GM12801 (cell line): Measurements from ENCODE around the gene ENDOD1.

Source experiments
- TF ChIP-seq, protein P1 (sequence below): IDR thresholded peaks from one replicate; pipeline ENCODE4 v1.5.1; 2011; ENCODE audit warnings: control low read depth; ENCODE audit not compliant: insufficient read length; ENCODE audit errors: extremely low read depth

The ENDOD1 gene

DNA sequence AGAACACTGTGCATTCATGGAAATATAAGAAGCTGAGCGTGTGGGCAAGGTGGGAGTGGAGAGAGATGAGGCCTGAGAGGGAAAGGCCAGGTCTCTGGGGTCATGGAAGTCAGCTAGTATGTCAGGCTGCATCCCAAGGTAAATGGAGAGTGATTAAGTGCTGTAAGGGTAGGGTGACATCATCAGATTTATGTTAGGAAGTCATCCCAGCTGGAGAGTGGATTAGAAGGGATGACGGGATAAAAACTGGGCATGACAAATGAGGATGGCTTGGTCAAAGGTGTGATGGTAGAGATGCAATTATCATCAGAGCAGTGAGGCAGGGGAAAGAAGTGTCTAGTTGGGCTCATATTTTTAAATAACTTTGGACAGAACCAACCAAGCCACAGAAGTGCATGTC, 3.5 kb upstream of the ENDOD1 start:
- TF ChIP-seq, protein P1, sequence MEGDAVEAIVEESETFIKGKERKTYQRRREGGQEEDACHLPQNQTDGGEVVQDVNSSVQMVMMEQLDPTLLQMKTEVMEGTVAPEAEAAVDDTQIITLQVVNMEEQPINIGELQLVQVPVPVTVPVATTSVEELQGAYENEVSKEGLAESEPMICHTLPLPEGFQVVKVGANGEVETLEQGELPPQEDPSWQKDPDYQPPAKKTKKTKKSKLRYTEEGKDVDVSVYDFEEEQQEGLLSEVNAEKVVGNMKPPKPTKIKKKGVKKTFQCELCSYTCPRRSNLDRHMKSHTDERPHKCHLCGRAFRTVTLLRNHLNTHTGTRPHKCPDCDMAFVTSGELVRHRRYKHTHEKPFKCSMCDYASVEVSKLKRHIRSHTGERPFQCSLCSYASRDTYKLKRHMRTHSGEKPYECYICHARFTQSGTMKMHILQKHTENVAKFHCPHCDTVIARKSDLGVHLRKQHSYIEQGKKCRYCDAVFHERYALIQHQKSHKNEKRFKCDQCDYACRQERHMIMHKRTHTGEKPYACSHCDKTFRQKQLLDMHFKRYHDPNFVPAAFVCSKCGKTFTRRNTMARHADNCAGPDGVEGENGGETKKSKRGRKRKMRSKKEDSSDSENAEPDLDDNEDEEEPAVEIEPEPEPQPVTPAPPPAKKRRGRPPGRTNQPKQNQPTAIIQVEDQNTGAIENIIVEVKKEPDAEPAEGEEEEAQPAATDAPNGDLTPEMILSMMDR: no peak

DNA sequence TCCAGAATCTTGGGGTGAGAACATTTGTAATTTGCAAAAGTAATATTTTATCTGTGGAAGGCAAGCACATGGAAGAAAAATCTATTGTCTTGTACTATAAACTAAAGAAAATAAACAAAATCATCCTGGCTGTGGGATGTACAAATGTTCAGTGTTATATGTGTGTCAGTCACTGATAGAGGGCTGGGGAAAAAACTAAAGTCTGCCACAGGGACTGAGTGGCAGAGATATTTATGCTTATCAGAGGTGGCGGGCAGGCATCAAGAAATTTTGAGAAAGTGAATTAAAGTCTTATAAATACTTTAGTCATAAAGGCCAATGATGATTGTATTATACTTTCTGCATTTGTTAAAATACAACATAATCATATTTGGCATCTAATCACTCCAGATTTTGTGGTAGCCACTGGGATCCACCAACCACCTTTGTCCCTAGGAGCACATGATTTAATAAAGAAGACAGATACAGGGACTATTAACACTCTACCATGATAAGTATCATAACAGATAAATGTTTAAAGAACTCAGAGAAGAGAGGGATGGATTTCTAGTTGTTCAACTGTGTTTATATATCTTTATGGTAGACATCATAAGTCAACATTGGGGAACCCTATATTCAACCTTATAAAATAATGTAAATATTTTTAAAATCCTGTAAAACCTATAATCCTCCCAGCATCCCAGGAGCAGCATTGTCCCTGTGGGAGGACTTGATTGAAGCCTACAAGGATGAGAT, 2.6 kb upstream of the ENDOD1 start:
- TF ChIP-seq, protein P1: no peak

DNA sequence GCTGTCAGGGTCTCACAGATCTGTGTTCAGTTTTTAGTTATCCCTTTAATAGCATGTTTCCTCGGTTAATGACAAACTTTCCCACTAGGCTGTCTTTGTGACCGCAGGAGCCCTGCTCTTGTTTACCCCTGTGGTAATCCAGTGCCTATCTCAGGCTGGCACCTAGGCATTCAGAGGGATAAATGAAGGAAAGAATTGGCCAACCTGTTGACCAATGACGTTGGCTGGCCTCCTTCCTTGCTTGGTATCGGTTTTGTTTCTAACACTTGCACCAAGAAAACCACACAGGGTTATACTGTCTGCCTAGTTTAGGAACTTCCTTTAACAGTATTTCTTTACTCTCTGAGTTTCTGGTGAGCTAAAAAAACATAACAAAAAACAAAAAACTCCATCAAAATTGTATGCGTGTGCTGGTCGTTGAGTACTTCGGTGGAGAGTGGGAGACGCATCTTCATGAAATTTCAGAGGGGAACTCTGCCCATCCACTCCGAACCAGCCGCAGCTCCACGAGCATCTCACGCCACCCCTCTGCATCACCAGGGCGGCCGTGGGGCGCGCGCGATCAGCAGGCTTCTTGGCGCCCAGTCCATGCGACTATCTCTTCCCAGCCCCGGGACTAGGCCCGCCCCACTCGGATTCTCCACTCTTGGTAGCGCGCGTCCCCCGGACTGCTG, 563 bp upstream of the ENDOD1 start:
- TF ChIP-seq, protein P1: no peak

DNA sequence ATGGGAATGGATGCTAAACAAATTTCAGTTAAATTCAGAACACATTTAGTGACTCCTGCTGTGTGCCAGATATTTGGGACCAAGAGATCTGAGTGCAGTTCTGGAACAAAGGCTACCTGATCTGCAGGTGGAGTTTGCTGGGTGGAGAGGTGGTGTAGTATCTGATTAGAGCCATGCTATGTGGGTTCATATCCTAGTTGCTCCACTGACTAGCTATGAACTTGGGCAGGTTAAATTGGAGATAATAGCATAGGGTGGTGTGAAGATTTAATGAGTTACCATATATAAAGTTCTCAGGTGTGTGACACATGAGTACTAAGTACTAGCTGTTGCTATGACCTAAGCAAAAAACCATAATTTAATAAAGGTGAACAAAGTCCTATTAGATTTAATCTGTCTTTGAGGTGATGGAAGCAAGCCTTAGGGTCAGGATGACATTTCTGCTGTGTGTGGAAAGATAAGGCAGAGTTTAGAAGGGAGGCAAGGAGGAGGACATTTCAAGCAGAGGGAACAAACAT, 2.1 kb downstream of the ENDOD1 start:
- TF ChIP-seq, protein P1: no peak

DNA sequence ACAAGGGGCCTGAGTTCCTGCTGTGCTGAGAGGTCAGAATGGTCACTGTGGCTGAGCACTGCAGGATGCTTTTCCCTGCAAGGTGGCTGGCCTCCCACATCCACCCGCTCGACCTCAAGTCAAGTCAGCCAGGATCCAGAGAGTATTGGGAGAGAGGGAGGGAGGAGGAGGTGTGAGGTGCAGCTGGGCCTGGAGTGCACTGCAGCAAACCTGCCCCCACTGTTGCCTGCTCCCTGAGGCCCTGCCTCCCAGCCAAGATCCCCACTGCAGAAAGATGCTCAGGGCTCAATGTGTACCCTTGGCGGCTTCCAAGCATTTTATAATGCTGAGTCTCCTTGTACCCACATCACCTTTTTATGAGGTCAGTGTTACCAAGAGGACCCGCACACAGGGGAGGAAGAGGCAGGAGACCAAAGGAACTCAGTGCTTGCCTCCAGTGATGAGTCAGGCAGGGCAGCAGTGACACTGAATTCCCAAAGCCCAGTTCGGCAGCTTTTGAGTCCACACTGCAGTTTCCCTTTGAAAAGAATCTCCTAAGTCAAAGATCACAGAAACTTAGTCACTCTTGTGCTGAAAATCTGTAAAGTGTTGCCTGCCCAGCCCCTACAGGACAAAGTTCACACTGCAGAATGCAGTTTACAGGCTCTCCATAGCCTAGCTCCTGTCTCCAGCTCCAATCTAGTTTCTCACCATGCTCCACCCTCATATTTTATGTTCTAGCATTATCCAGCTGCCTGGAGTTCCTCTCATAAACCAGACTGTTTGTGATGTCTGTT, 3.1 kb downstream of the ENDOD1 start:
- TF ChIP-seq, protein P1: no peak

DNA sequence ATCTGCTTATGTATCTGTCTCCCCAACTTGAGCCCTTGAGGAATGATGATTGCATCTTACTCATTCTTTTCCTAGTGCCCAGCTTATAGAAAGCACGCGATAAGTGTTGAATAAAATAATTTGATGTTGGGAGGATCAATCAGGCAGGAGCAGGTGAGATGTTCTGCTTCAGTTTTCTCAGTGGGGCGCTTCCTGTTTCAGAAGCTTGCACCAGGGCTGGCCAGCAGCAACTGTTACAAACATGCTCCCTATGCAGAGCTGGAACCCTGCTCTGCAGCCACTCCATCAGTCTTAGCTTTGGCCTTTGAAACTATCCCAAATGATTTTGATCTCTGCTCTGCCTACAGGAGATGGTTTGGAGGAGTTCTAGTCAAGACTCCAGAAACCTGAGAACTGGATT, 3.9 kb downstream of the ENDOD1 start:
- TF ChIP-seq, protein P1: no peak
